Stimulated activated CD4-positive, alpha-beta T cell treated with anti-CD3 and anti-CD28 coated beads, Interleukin-15, amount 100 ng/mL, for 24 hours (primary cell): ENCODE data around the gene MEPE.

Source experiments
- DNase-seq: peaks from one replicate; pipeline ENCODE4 v3.0.0-alpha.2; 2020

The MEPE gene

GRCh38 chr4:87832669-87833068 is at the start of gene MEPE:
TSS of gene MEPE (plus strand) at chr4:87832969. CDS start at chr4:87834715, 1,746 bp downstream.
- no peak for DNase-seq

- no peak for DNase-seq
Measured at GRCh38 chr4:87783781-87784180, 49.0 kb upstream of the MEPE start.

GRCh38 chr4:87785731-87786509 is 46.8 kb upstream of the MEPE start:
- DNase-seq = no peak

- no peak for DNase-seq
Measured at GRCh38 chr4:87799301-87800113, 33.3 kb upstream of the MEPE start, which contains the start of gene IBSP. TSS of gene IBSP (plus strand) at chr4:87799554. CDS start at chr4:87802362, 2,808 bp downstream.

GRCh38 chr4:87802858-87803257 is 29.9 kb upstream of the MEPE start:
- DNase-seq = no peak

GRCh38 chr4:87803421-87803820 is 29.3 kb upstream of the MEPE start:
- no peak for DNase-seq

GRCh38 chr4:87804871-87805270 is 27.9 kb upstream of the MEPE start:
- no peak for DNase-seq

GRCh38 chr4:87805971-87806370 is 26.8 kb upstream of the MEPE start:
- no peak for DNase-seq

GRCh38 chr4:87806520-87806919 is 26.2 kb upstream of the MEPE start:
- no peak for DNase-seq

- no peak for DNase-seq
Measured at GRCh38 chr4:87807402-87807801, 25.4 kb upstream of the MEPE start.

- no peak for DNase-seq
Measured at GRCh38 chr4:87811977-87812376, 20.8 kb upstream of the MEPE start.

- no peak for DNase-seq
Measured at GRCh38 chr4:87819281-87819919, 13.4 kb upstream of the MEPE start.

GRCh38 chr4:87823200-87823599 is 9.6 kb upstream of the MEPE start:
- DNase-seq = no peak

- DNase-seq = no peak
Measured at GRCh38 chr4:87823724-87824123, 9.0 kb upstream of the MEPE start.

GRCh38 chr4:87824352-87824751 is 8.4 kb upstream of the MEPE start:
- no peak for DNase-seq

- no peak for DNase-seq
Measured at GRCh38 chr4:87834401-87834800, 1.6 kb downstream of the MEPE start.

GRCh38 chr4:87835197-87835596 is 2.4 kb downstream of the MEPE start:
- no peak for DNase-seq

GRCh38 chr4:87835743-87836142 is 3.0 kb downstream of the MEPE start:
- no peak for DNase-seq

- DNase-seq = no peak
Measured at GRCh38 chr4:87838205-87838604, 5.4 kb downstream of the MEPE start.

- peak; percentile 6 for DNase-seq
Measured at GRCh38 chr4:87838890-87839591, 6.3 kb downstream of the MEPE start.

- no peak for DNase-seq
Measured at GRCh38 chr4:87839592-87839946, 6.8 kb downstream of the MEPE start.

GRCh38 chr4:87840149-87840548 is 7.4 kb downstream of the MEPE start:
- DNase-seq = no peak

- no peak for DNase-seq
Measured at GRCh38 chr4:87843936-87844335, 11.2 kb downstream of the MEPE start.
